ENCODE results near the gene DPT. TPM values are rescaled to one million over a fixed set of nuclear protein-coding genes. Genes with fewer than 3 reads are reported as not detected.

DPT gene
- total and polyA plus RNA-seq, 10 of the 15 experiments (the other 5 are each of a cell fraction or from before 2014, with no cell fraction given), result 0.05 to 0.10 TPM; not detected in 8

GRCh38 chr1:168709405-168710363 lies 19.3 kb downstream of the DPT start (continued):
- no peak for TF ChIP-seq ZBTB33 (IDR thresholded peaks at IDR 0.05)
- TF ChIP-seq NR2C2 (IDR thresholded peaks at IDR 0.05; ENCODE audit: borderline replicate concordance, control insufficient read depth, insufficient read length, low read depth), result no peak
- no peak for TF ChIP-seq CEBPB (IDR thresholded peaks at IDR 0.05; ENCODE audit: borderline replicate concordance in 1 of 2, low read depth in 2 of 2, low read length in 2 of 2)
- no peak for TF ChIP-seq USF1 (IDR thresholded peaks at IDR 0.05; ENCODE audit: borderline replicate concordance, extremely low read length, insufficient read depth, low read depth, low read length)
- no peak for TF ChIP-seq CTCF (IDR thresholded peaks at IDR 0.05 in 2 of 3, conservative IDR thresholded peaks at IDR 0.05 in 1 of 3; ENCODE audit: control insufficient read depth in 2 of 3, extremely low read depth in 1 of 3, insufficient read depth in 1 of 3, low read depth in 3 of 3, low read length in 3 of 3)
- TF ChIP-seq PAX8 (IDR thresholded peaks at IDR 0.05), result no peak
- no peak for TF ChIP-seq WRNIP1 (IDR thresholded peaks at IDR 0.05; ENCODE audit: borderline replicate concordance, low read depth, low read length)
- no peak for TF ChIP-seq RCOR1 (conservative IDR thresholded peaks at IDR 0.05; ENCODE audit: low read depth, low read length)
